Mesenchymal stem cell (in vitro differentiated cells and primary cell): ENCODE measurements around the gene ATRAID.

Experiments
- DNase-seq: peaks from one replicate; pipeline ENCODE4 v3.0.0-alpha.2; 2013
- H2AFZ ChIP-seq: one replicate; pipeline ENCODE4 v1.6.1; 2013; ENCODE audit warnings: low read depth, mild to moderate bottlenecking, control low read depth, inconsistent platforms, low read length, moderate library complexity
- H2AK5ac ChIP-seq: 2 replicates; pipeline ENCODE4 v1.6.1; 2013; ENCODE audit warnings: low read length, moderate library complexity, mild to moderate bottlenecking, inconsistent platforms; ENCODE audit not compliant: severe bottlenecking
- H2BK120ac ChIP-seq: one replicate; pipeline ENCODE4 v1.6.1; 2013; ENCODE audit warnings: low read depth, mild to moderate bottlenecking, inconsistent platforms, low read length, moderate library complexity
- H2BK12ac ChIP-seq, 2 experiments: one replicate each; pipeline ENCODE4 v1.6.1; 2013; ENCODE audit warnings: inconsistent platforms in 2 of 2, low read length in 2 of 2, mild to moderate bottlenecking in 2 of 2, moderate library complexity in 2 of 2, control low read depth in 1 of 2
- H2BK15ac ChIP-seq: one replicate; pipeline ENCODE4 v1.6.1; 2013; ENCODE audit warnings: mild to moderate bottlenecking, low read depth, inconsistent platforms; ENCODE audit not compliant: poor library complexity, severe bottlenecking
- H2BK5ac ChIP-seq: 2 replicates; pipeline ENCODE4 v1.6.1; 2013; ENCODE audit warnings: low read depth, mild to moderate bottlenecking, low read length, control low read depth, inconsistent platforms; ENCODE audit not compliant: poor library complexity, severe bottlenecking
- H3K14ac ChIP-seq, 2 experiments: one replicate each; pipeline ENCODE4 v1.6.1; 2013; ENCODE audit warnings: inconsistent platforms in 2 of 2, low read length in 2 of 2, control low read depth in 1 of 2, mild to moderate bottlenecking in 1 of 2, moderate library complexity in 1 of 2
- H3K18ac ChIP-seq, 2 experiments: one replicate each; pipeline ENCODE4 v1.6.1; 2013; ENCODE audit warnings: inconsistent platforms in 2 of 2, low read length in 2 of 2, control low read depth in 1 of 2, low read depth in 1 of 2, mild to moderate bottlenecking in 1 of 2
- H3K23ac ChIP-seq, 2 experiments: one replicate each; pipeline ENCODE4 v1.6.1; 2013; ENCODE audit warnings: inconsistent platforms in 2 of 2, low read length in 2 of 2, mild to moderate bottlenecking in 2 of 2, moderate library complexity in 2 of 2, control low read depth in 1 of 2
- H3K27ac ChIP-seq: 2 replicates; pipeline ENCODE4 v1.5.1; 2013; ENCODE audit warnings: mild to moderate bottlenecking, moderate library complexity, low read length, control low read depth, inconsistent platforms; ENCODE audit not compliant: poor library complexity, severe bottlenecking
- H3K27me3 ChIP-seq, 2 experiments: 2 replicates each; pipeline versions ENCODE4 v1.6.1 to v1.7.0; 2013; ENCODE audit warnings: low read length in 2 of 2, mild to moderate bottlenecking in 2 of 2, moderate library complexity in 2 of 2, control low read depth in 1 of 2, inconsistent platforms in 1 of 2; ENCODE audit not compliant: control insufficient read depth in 1 of 2, insufficient read depth in 1 of 2
- H3K36me3 ChIP-seq, 2 experiments: 2 replicates each; pipeline versions ENCODE4 v1.6.1 to v1.7.0; 2013; ENCODE audit warnings: low read length in 2 of 2, control low read depth in 1 of 2, inconsistent platforms in 1 of 2, low read depth in 1 of 2, mild to moderate bottlenecking in 1 of 2; ENCODE audit not compliant: insufficient read depth in 2 of 2, control insufficient read depth in 1 of 2
- H3K4ac ChIP-seq, 2 experiments: one replicate each; pipeline ENCODE4 v1.6.1; 2013; ENCODE audit warnings: inconsistent platforms in 2 of 2, low read length in 2 of 2, mild to moderate bottlenecking in 2 of 2, moderate library complexity in 2 of 2, control low read depth in 1 of 2, low read depth in 1 of 2
- H3K4me1 ChIP-seq: 2 replicates; pipeline ENCODE4 v1.6.1; 2013; ENCODE audit warnings: low read depth, low read length, control low read depth; ENCODE audit not compliant: control insufficient read depth, insufficient read depth
- H3K4me2 ChIP-seq: 2 replicates; pipeline ENCODE4 v1.6.1; 2013; ENCODE audit warnings: low read length, mild to moderate bottlenecking, inconsistent platforms; ENCODE audit not compliant: poor library complexity, severe bottlenecking
- H3K4me3 ChIP-seq, 2 experiments: 2 replicates each; pipeline versions ENCODE4 v1.5.1 to v1.7.0; 2013; ENCODE audit warnings: low read length in 2 of 2, mild to moderate bottlenecking in 2 of 2, control low read depth in 1 of 2, low read depth in 1 of 2; ENCODE audit not compliant: insufficient read depth in 1 of 2
- H3K79me1 ChIP-seq: replicated peaks from 2 replicates; pipeline ENCODE4 v1.6.1; 2013; ENCODE audit warnings: mild to moderate bottlenecking, control low read depth, low read length, inconsistent platforms; ENCODE audit not compliant: poor library complexity, severe bottlenecking
- H3K9ac ChIP-seq: 2 replicates; pipeline ENCODE4 v1.7.0; 2013; ENCODE audit warnings: mild to moderate bottlenecking, low read length, moderate library complexity
- H3K9me3 ChIP-seq: 2 replicates; pipeline ENCODE4 v1.7.0; 2013; ENCODE audit warnings: mild to moderate bottlenecking, low read length; ENCODE audit not compliant: control insufficient read depth
- H4K8ac ChIP-seq: one replicate; pipeline ENCODE4 v1.6.1; 2013; ENCODE audit warnings: inconsistent platforms, mild to moderate bottlenecking, low read length, moderate library complexity
- H4K91ac ChIP-seq: one replicate; pipeline ENCODE4 v1.6.1; 2013; ENCODE audit warnings: mild to moderate bottlenecking, low read length, inconsistent platforms
- WGBS: methylation state at CpG from one replicate; pipeline ENCODE4 v1.1.7; 2013; ENCODE audit warnings: mixed read lengths; 5-methylcytosine and 5-hydroxymethylcytosine counted together

Gene ATRAID

GRCh38 chr2:27202854-27203253 is 9.0 kb upstream of the ATRAID start:
- no peak overlapping the region for H2BK15ac ChIP-seq
- no peak overlapping the region for H2BK12ac ChIP-seq
- H4K8ac ChIP-seq, result no peak overlapping the region
- H2BK5ac ChIP-seq, result no peak overlapping the region
- H3K27ac ChIP-seq, result no peak overlapping the region
- DNase-seq, result no peak
- WGBS, result 88% methylated on average over 2 of the region's 2 CpGs
- no peak overlapping the region for H2BK120ac ChIP-seq
- no peak overlapping the region for H3K23ac ChIP-seq
- no peak overlapping the region for H3K18ac ChIP-seq
- H3K36me3 ChIP-seq, result peaks cover 60 to 77% of the 10 kb centered on the region in 2 experiments
- H2AFZ ChIP-seq, result no peak overlapping the region
- no peaks in the 10 kb centered on the region for H3K9me3 ChIP-seq
- H3K4me3 ChIP-seq, result no peak overlapping the region
- H3K9ac ChIP-seq, result no peak overlapping the region
- H3K4ac ChIP-seq, result no peak overlapping the region
- no peak overlapping the region for H4K91ac ChIP-seq
- no peaks in the 10 kb centered on the region for H3K27me3 ChIP-seq
- H3K79me1 ChIP-seq, result peaks cover 1% of the 10 kb centered on the region
- no peak overlapping the region for H2AK5ac ChIP-seq
- no peak overlapping the region for H3K14ac ChIP-seq
- H3K4me1 ChIP-seq, result no peaks in the 10 kb centered on the region
- H3K4me2 ChIP-seq, result no peak overlapping the region

GRCh38 chr2:27203741-27204140 is 8.1 kb upstream of the ATRAID start:
- H3K27me3 ChIP-seq, result no peaks in the 10 kb centered on the region
- H3K14ac ChIP-seq, result no peak overlapping the region
- 99% methylated on average over 9 of the region's 9 CpGs for WGBS
- H4K91ac ChIP-seq, result no peak overlapping the region
- no peak overlapping the region for H3K4me3 ChIP-seq
- no peak overlapping the region for H3K23ac ChIP-seq
- H3K18ac ChIP-seq, result no peak overlapping the region
- H3K27ac ChIP-seq, result no peak overlapping the region
- no peak overlapping the region for H2BK5ac ChIP-seq
- H3K36me3 ChIP-seq, result peaks cover 68 to 86% of the 10 kb centered on the region in 2 experiments
- H2AFZ ChIP-seq, result no peak overlapping the region
- DNase-seq, result no peak
- H3K4me2 ChIP-seq, result no peak overlapping the region
- H2BK120ac ChIP-seq, result no peak overlapping the region
- H2BK15ac ChIP-seq, result no peak overlapping the region
- no peak overlapping the region for H3K9ac ChIP-seq
- no peak overlapping the region for H3K4ac ChIP-seq
- no peak overlapping the region for H2BK12ac ChIP-seq
- H2AK5ac ChIP-seq, result no peak overlapping the region
- no peaks in the 10 kb centered on the region for H3K9me3 ChIP-seq
- H3K79me1 ChIP-seq, result peaks cover 8% of the 10 kb centered on the region
- H3K4me1 ChIP-seq, result no peaks in the 10 kb centered on the region
- H4K8ac ChIP-seq, result no peak overlapping the region

- no peak overlapping the region for H2AK5ac ChIP-seq
- no peak overlapping the region for H3K9ac ChIP-seq
- no peak overlapping the region for H3K4ac ChIP-seq
- no peak overlapping the region for H2BK15ac ChIP-seq
- no peaks in the 10 kb centered on the region for H3K27me3 ChIP-seq
- H3K4me1 ChIP-seq, result no peaks in the 10 kb centered on the region
- H3K9me3 ChIP-seq, result no peaks in the 10 kb centered on the region
- 97% methylated on average over 8 of the region's 8 CpGs for WGBS
- H3K4me2 ChIP-seq, result no peak overlapping the region
- H3K18ac ChIP-seq, result no peak overlapping the region
- H2BK120ac ChIP-seq, result no peak overlapping the region
- H2BK5ac ChIP-seq, result no peak overlapping the region
- no peak overlapping the region for H2AFZ ChIP-seq
- DNase-seq, result no peak
- H3K27ac ChIP-seq, result no peak overlapping the region
- peaks cover 71 to 91% of the 10 kb centered on the region in 2 experiments for H3K36me3 ChIP-seq
- H2BK12ac ChIP-seq, result no peak overlapping the region
- H3K23ac ChIP-seq, result no peak overlapping the region
- no peak overlapping the region for H3K4me3 ChIP-seq
- no peak overlapping the region for H4K8ac ChIP-seq
- no peak overlapping the region for H3K14ac ChIP-seq
- H4K91ac ChIP-seq, result no peak overlapping the region
- H3K79me1 ChIP-seq, result peaks cover 8% of the 10 kb centered on the region
These were observed 7.3 kb upstream of the ATRAID start for GRCh38 chr2:27204566-27204965.

GRCh38 chr2:27205206-27205605 is 6.6 kb upstream of the ATRAID start:
- Histone ChIP-seq H2BK120ac (no peak overlapping the region), H3K23ac (no peak overlapping the region), H3K18ac (no peak overlapping the region), H3K4me1 (no peaks in the 10 kb centered on the region), H3K4me3 (no peak overlapping the region), H2AFZ (no peak overlapping the region), H3K27me3 (no peaks in the 10 kb centered on the region), H2AK5ac (no peak overlapping the region), H3K27ac (no peak overlapping the region), H3K79me1 (peaks cover 10% of the 10 kb centered on the region), H4K8ac (no peak overlapping the region), H3K9ac (no peak overlapping the region), H3K36me3 (peaks cover 70 to 91% of the 10 kb centered on the region in 2 experiments), H4K91ac (no peak overlapping the region), H3K4me2 (no peak overlapping the region), H2BK12ac (no peak overlapping the region), H3K4ac (no peak overlapping the region), H2BK5ac (no peak overlapping the region), H3K14ac (no peak overlapping the region), H2BK15ac (no peak overlapping the region), H3K9me3 (no peaks in the 10 kb centered on the region)
- DNase-seq, result no peak
- WGBS, result 95% methylated on average over 8 of the region's 8 CpGs
